HepG2 (cell line): ENCODE data around the gene LRBA. TPM values are rescaled to one million over a fixed set of nuclear protein-coding genes. Genes with fewer than 3 reads are reported as not detected.

Experiments
- ATAC-seq: fragments of 200-7000 bp; cut with Tn5 transposase; 3 replicates; pipeline ENCODE4 v1.9.1; 2020; ENCODE audit warnings: mild to moderate bottlenecking, moderate library complexity
- BruUV-seq: library from RNA; stranded (reverse); fragments of 400-500 nt; replicated peaks from 2 replicates; lab custom pipeline; 2021; lab: Mats Ljungman, UMichigan
- CTCF ChIA-PET: fragments of 300-600 bp; formaldehyde crosslinking; extraction: SDS; loops from one replicate; lab custom pipeline; 2021; ENCODE audit warnings: low total read pairs, inconsistent platforms, low intra/inter-chr PET ratio; lab: Yijun Ruan, JAX
- POLR2A ChIA-PET: fragments of 350-600 bp; sonication (Branson Sonifier 250); formaldehyde crosslinking; loops from one replicate; lab custom pipeline; 2020; ENCODE audit warnings: antibody characterized with exemption, inconsistent platforms; lab: Yijun Ruan, JAX
- DNase-seq: peaks from one replicate; pipeline ENCODE4 v3.0.0-alpha.2; 2015; ENCODE audit warnings: low spot score
- FAIRE-seq: peaks from 3 replicates; lab custom pipeline; 2011; peaks lifted over from hg19 to GRCh38; lab: Jason Lieb, UNC
- H2AFZ ChIP-seq: one replicate; pipeline ENCODE4 v1.6.1; 2011; ENCODE audit warnings: low read length, inconsistent platforms
- H3K27ac ChIP-seq: fragments of 300-600 bp; 3 replicates; pipeline ENCODE4 v1.8.0; 2011; ENCODE audit warnings: mixed run types, mild to moderate bottlenecking, mixed read lengths, low read length, inconsistent platforms; ENCODE audit not compliant: insufficient read depth; ENCODE audit errors: extremely low read length
- H3K27me3 ChIP-seq, 2 experiments: fragments of 200-600 bp in 1 of 2; 2 replicates in 1 of 2; 3 replicates in 1 of 2; pipeline versions ENCODE4 v1.6.0 to v1.8.0; 2011; ENCODE audit warnings: low read length in 2 of 2, mild to moderate bottlenecking in 2 of 2, moderate library complexity in 2 of 2, inconsistent platforms in 1 of 2; ENCODE audit not compliant: insufficient read depth in 2 of 2, control insufficient read depth in 1 of 2
- H3K36me3 ChIP-seq, 2 experiments: fragments of 200-600 bp in 1 of 2; replicated peaks in 1 of 2; 2 replicates in 1 of 2; 3 replicates in 1 of 2; pipeline versions ENCODE4 v1.5.1 to v1.8.0; 2011; ENCODE audit warnings: low read length in 2 of 2, inconsistent platforms in 1 of 2; ENCODE audit not compliant: insufficient read depth in 2 of 2, control insufficient read depth in 1 of 2
- H3K4me1 ChIP-seq: 2 replicates; pipeline ENCODE4 v1.5.1; 2012; ENCODE audit warnings: low read length, inconsistent platforms; ENCODE audit not compliant: insufficient read depth
- H3K4me2 ChIP-seq: 2 replicates; pipeline ENCODE4 v1.6.0; 2011; ENCODE audit warnings: low read depth, low read length, inconsistent platforms
- H3K4me3 ChIP-seq, 3 experiments: fragments of 200-600 bp in 1 of 3; sonication (generic), shearing (Covaris generic) in 1 of 3; replicated peaks in 1 of 3; 2 replicates each; pipeline ENCODE4 v1.5.1; 2011 to 2016; ENCODE audit warnings: low read length in 3 of 3, inconsistent platforms in 2 of 3, low read depth in 2 of 3, mild to moderate bottlenecking in 2 of 3, control low read depth in 1 of 3, mixed read lengths in 1 of 3; ENCODE audit not compliant: insufficient read depth in 1 of 3
- H3K79me2 ChIP-seq: one replicate; pipeline ENCODE4 v1.6.1; 2011; ENCODE audit warnings: low read length, inconsistent platforms; ENCODE audit not compliant: insufficient read depth
- H3K9ac ChIP-seq: 2 replicates; pipeline ENCODE4 v1.6.0; 2011; ENCODE audit warnings: mild to moderate bottlenecking, low read depth, low read length, inconsistent platforms; ENCODE audit not compliant: insufficient read depth
- H3K9me3 ChIP-seq: 2 replicates; pipeline ENCODE4 v1.5.1; 2012; ENCODE audit warnings: mild to moderate bottlenecking, low read length
- H4K20me1 ChIP-seq: 2 replicates; pipeline ENCODE4 v1.6.0; 2011; ENCODE audit warnings: inconsistent platforms, mild to moderate bottlenecking, low read length, moderate library complexity; ENCODE audit not compliant: insufficient read depth
- MAFF ChIP-seq: IDR thresholded peaks from 2 replicates; pipeline ENCODE4 v1.6.1; 2011; ENCODE audit warnings: low read depth, low read length, improper control_type of control experiment
- MAFK ChIP-seq, 2 experiments: IDR thresholded peaks in 1 of 2; conservative IDR thresholded peaks in 1 of 2; 2 replicates each; pipeline ENCODE4 v1.6.1; 2011; ENCODE audit warnings: improper control_type of control experiment in 2 of 2, low read length in 2 of 2
- MYNN ChIP-seq: sonication (generic); formaldehyde crosslinking; IDR thresholded peaks from 2 replicates; pipeline ENCODE4 v1.4.0; 2020; ENCODE audit warnings: mild to moderate bottlenecking, low read depth, missing genetic modification reagents
- SNRNP70 ChIP-seq: fragments of 200-400 bp; formaldehyde crosslinking; IDR thresholded peaks from 2 replicates; pipeline ENCODE4 v1.6.1; 2017; ENCODE audit warnings: mild to moderate bottlenecking, low read depth, low read length, moderate library complexity
- TARDBP ChIP-seq: sonication (generic); formaldehyde crosslinking; IDR thresholded peaks from 2 replicates; pipeline ENCODE4 v1.8.0; 2022; ENCODE audit warnings: mild to moderate bottlenecking, missing genetic modification reagents
- THAP11 ChIP-seq: IDR thresholded peaks from 2 replicates; pipeline ENCODE4 v1.6.1; 2016; ENCODE audit warnings: missing biosample characterization, missing genetic modification reagents
- ZNF781 ChIP-seq: sonication (generic); formaldehyde crosslinking; IDR thresholded peaks from 2 replicates; pipeline ENCODE4 v1.5.1; 2020; ENCODE audit warnings: borderline replicate concordance, mild to moderate bottlenecking, missing genetic modification reagents; ENCODE audit errors: not compliant biosample characterization
- in situ Hi-C: cut with HindIII; loops from 2 replicates; pipeline ENCODE4 v1.10.0; 2017; ENCODE audit warnings: low pct_unique_long_range_greater_than_20kb; ENCODE audit not compliant: extremely low pct_ligation_motif_present
- intact Hi-C: fragments of 100-400 bp; cut with micrococcal nuclease; formaldehyde crosslinking; loops from one replicate; pipeline ENCODE4 v1.10.0; 2022; ENCODE audit not compliant: unreplicated experiment
- polyA plus RNA-seq, 8 experiments: library from polyadenylated mRNA; depleted of rRNA in 3 of 8; stranded (reverse) in 7 of 8; unstranded in 1 of 8; fragments of >200 nt; fragmentation: Illumina TruSeq in 4 of 8; extraction: Trizol in 4 of 8; gene quantifications; 2 replicates each; pipeline versions ENCODE4 v1.2.1 to v1.2.3, GENCODE V29; 2011 to 2016; ENCODE audit warnings: low read depth in 4 of 8, missing spikeins in 1 of 8, mixed read lengths in 1 of 8; ENCODE audit not compliant: insufficient read depth in 1 of 8
- total RNA-seq, 5 experiments: library from RNA; depleted of rRNA; stranded (reverse); fragments of >200 nt; fragmentation: Illumina TruSeq; extraction: Trizol; gene quantifications; 2 replicates each; pipeline ENCODE4 v1.2.3, GENCODE V29; 2016; ENCODE audit warnings: low read depth in 1 of 5
- TF ChIP-seq, protein P1 (sequence below): sonication (generic); formaldehyde crosslinking; IDR thresholded peaks from 2 replicates; pipeline ENCODE4 v1.4.0; 2020; ENCODE audit warnings: missing genetic modification reagents, borderline replicate concordance
- TF ChIP-seq, protein P2 (sequence below), 2 experiments: sonication (generic) in 1 of 2; formaldehyde crosslinking in 1 of 2; IDR thresholded peaks; 2 replicates each; pipeline versions ENCODE4 v1.4.0 to v1.6.1; 2018 to 2020; ENCODE audit warnings: missing genetic modification reagents in 2 of 2, borderline replicate concordance in 1 of 2, low read depth in 1 of 2, mild to moderate bottlenecking in 1 of 2, missing biosample characterization in 1 of 2

The LRBA gene
- total and polyA plus RNA-seq, 2 of the 13 experiments (the other 11 are each of a cell fraction or from before 2014, with no cell fraction given), result 21.0 to 37.2 TPM

DNA sequence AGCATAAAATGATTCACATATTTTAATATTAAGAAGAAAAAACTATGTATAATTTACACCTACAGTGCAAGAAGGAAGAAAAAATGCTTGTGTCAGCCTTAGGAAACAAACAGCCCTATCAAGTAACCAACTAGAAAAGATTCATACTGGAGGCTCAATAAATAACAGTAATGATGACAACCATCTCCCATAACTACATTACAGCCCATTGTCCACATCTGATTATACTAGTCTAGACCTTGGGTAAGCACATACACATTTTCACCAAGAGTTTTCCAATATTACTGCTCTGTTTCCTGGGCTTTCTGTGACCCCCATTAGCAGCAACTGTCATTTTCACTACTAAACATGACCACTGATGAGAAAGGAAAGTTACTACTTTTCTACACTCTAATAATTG lies 263.4 kb downstream of the LRBA start:
- intact Hi-C loops (no loop called here), in situ Hi-C loops (no loop called here)
- CTCF ChIA-PET, result no interaction called here

GRCh38 chr4:150750824-150751223 lies 264.3 kb downstream of the LRBA start:
- H3K9me3 ChIP-seq, result no peaks in the 10 kb centered on the region
- no peaks in the 10 kb centered on the region; a peak in 1 of 5 replicates for H3K27me3 ChIP-seq
- intact Hi-C loops (no loop called here), in situ Hi-C loops (no loop called here)
- TF ChIP-seq MAFK (conservative IDR thresholded peaks at IDR 0.05 in 1 of 2, IDR thresholded peaks at IDR 0.05 in 1 of 2; ENCODE audit: low read length in 2 of 2), result peak; percentile 62 to 78
- TF ChIP-seq TARDBP (CRISPR knock-in tag), result no peak
- no peak for TF ChIP-seq SNRNP70
- no peak for TF ChIP-seq THAP11 (CRISPR knock-in tag)
- TF ChIP-seq MAFF, result peak; percentile 73
- no peak for TF ChIP-seq MYNN (CRISPR knock-in tag)
- TF ChIP-seq, protein P1, sequence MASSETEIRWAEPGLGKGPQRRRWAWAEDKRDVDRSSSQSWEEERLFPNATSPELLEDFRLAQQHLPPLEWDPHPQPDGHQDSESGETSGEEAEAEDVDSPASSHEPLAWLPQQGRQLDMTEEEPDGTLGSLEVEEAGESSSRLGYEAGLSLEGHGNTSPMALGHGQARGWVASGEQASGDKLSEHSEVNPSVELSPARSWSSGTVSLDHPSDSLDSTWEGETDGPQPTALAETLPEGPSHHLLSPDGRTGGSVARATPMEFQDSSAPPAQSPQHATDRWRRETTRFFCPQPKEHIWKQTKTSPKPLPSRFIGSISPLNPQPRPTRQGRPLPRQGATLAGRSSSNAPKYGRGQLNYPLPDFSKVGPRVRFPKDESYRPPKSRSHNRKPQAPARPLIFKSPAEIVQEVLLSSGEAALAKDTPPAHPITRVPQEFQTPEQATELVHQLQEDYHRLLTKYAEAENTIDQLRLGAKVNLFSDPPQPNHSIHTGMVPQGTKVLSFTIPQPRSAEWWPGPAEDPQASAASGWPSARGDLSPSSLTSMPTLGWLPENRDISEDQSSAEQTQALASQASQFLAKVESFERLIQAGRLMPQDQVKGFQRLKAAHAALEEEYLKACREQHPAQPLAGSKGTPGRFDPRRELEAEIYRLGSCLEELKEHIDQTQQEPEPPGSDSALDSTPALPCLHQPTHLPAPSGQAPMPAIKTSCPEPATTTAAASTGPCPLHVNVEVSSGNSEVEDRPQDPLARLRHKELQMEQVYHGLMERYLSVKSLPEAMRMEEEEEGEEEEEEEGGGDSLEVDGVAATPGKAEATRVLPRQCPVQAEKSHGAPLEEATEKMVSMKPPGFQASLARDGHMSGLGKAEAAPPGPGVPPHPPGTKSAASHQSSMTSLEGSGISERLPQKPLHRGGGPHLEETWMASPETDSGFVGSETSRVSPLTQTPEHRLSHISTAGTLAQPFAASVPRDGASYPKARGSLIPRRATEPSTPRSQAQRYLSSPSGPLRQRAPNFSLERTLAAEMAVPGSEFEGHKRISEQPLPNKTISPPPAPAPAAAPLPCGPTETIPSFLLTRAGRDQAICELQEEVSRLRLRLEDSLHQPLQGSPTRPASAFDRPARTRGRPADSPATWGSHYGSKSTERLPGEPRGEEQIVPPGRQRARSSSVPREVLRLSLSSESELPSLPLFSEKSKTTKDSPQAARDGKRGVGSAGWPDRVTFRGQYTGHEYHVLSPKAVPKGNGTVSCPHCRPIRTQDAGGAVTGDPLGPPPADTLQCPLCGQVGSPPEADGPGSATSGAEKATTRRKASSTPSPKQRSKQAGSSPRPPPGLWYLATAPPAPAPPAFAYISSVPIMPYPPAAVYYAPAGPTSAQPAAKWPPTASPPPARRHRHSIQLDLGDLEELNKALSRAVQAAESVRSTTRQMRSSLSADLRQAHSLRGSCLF (CRISPR knock-in tag), result no peak
- TF ChIP-seq, protein P2, sequence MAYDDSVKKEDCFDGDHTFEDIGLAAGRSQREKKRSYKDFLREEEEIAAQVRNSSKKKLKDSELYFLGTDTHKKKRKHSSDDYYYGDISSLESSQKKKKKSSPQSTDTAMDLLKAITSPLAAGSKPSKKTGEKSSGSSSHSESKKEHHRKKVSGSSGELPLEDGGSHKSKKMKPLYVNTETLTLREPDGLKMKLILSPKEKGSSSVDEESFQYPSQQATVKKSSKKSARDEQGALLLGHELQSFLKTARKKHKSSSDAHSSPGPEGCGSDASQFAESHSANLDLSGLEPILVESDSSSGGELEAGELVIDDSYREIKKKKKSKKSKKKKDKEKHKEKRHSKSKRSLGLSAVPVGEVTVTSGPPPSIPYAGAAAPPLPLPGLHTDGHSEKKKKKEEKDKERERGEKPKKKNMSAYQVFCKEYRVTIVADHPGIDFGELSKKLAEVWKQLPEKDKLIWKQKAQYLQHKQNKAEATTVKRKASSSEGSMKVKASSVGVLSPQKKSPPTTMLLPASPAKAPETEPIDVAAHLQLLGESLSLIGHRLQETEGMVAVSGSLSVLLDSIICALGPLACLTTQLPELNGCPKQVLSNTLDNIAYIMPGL (CRISPR knock-in tag; IDR thresholded peaks at IDR 0.05; ENCODE audit: borderline replicate concordance in 1 of 2, low read depth in 1 of 2), result no peak
- ATAC-seq (no peak), FAIRE-seq (no peak), DNase-seq (no peak)
- no peak overlapping the region for H2AFZ ChIP-seq
- no peak overlapping the region for H3K4me2 ChIP-seq
- no peaks in the 10 kb centered on the region for H3K4me1 ChIP-seq
- no peak overlapping the region for H3K4me3 ChIP-seq
- no peaks in the 10 kb centered on the region for H3K79me2 ChIP-seq
- ChIA-PET POLR2A (no interaction called here), CTCF (no interaction called here)
- H3K27ac ChIP-seq, result no peak overlapping the region
- H4K20me1 ChIP-seq, result no peaks in the 10 kb centered on the region
- H3K36me3 ChIP-seq, result no peaks in the 10 kb centered on the region
- no TSS peak for BruUV-seq
- H3K9ac ChIP-seq, result no peak overlapping the region

More for the DNA sequence above, 263.4 kb downstream of the LRBA start:
- H3K4me1 ChIP-seq, result no peaks in the 10 kb centered on the region
- H3K27me3 ChIP-seq, result no peaks in the 10 kb centered on the region; a peak in 1 of 5 replicates
- no peaks in the 10 kb centered on the region for H3K36me3 ChIP-seq
- FAIRE-seq (no peak), ATAC-seq (no peak), DNase-seq (no peak)
- POLR2A ChIA-PET, result no interaction called here
- no peak for TF ChIP-seq ZNF781 (CRISPR knock-in tag)
- no peak overlapping the region for H3K4me3 ChIP-seq
- H4K20me1 ChIP-seq, result no peaks in the 10 kb centered on the region
- no peak overlapping the region for H3K4me2 ChIP-seq
- BruUV-seq, result no TSS peak
- no peak overlapping the region for H2AFZ ChIP-seq
- no peak overlapping the region for H3K27ac ChIP-seq
- H3K9ac ChIP-seq, result no peak overlapping the region
- no peaks in the 10 kb centered on the region for H3K9me3 ChIP-seq
- no peaks in the 10 kb centered on the region for H3K79me2 ChIP-seq
